ENCODE measurements around the gene SMPD1. TPM values are rescaled to one million over a fixed set of nuclear protein-coding genes. Genes with fewer than 3 reads are reported as not detected.

Gene SMPD1
- total and polyA plus RNA-seq, 9 of the 15 experiments (the other 6 are each of a cell fraction or from before 2014, with no cell fraction given) = 0.90 to 9.9 (median 5.2) TPM

- TF ChIP-seq ZBTB40 (IDR thresholded peaks at IDR 0.05) = peak; percentile 68
- no peak for TF ChIP-seq ZBTB40 (CRISPR knock-in tag; IDR thresholded peaks at IDR 0.05)
- no peak for TF ChIP-seq ETS1 (conservative IDR thresholded peaks at IDR 0.05; ENCODE audit: control insufficient read depth, low read depth, low read length)
- TF ChIP-seq POLR2AphosphoS2 (IDR thresholded peaks at IDR 0.05; ENCODE audit: low read length) = no peak
- peak; percentile 69 for TF ChIP-seq LEF1 (IDR thresholded peaks at IDR 0.05)
Measured at GRCh38 chr11:6389905-6390717, at the start of gene SMPD1 (continued).

Data from K562 (cell line).